ENCODE data around the gene BRD4.

The BRD4 gene

GRCh38 chr19:15243236-15243957 lies 88.9 kb downstream of the BRD4 start:
- no peak overlapping the region for H3K14ac ChIP-seq (ENCODE audit: low read length)
- no peak overlapping the region for H4K91ac ChIP-seq (ENCODE audit: low read depth, low read length, poor library complexity)
- H3K23ac ChIP-seq (ENCODE audit: low read depth, low read length, poor library complexity): peak overlapping the region; percentile 49
- peaks cover 76 to 96% of the 10 kb centered on the region in 2 donors for H3K36me3 ChIP-seq (replicated peaks in 1 of 2; ENCODE audit: control insufficient read depth in 2 of 2, insufficient read depth in 2 of 2, low read length in 2 of 2)
- H2BK5ac ChIP-seq (ENCODE audit: low read length): no peak overlapping the region
- DNase-seq (ENCODE audit: low spot score): no peak
- H3K4me2 ChIP-seq (ENCODE audit: insufficient read depth, low read length, poor library complexity, severe bottlenecking): no peak overlapping the region
- H3K4ac ChIP-seq (ENCODE audit: low read length): no peak overlapping the region
- H2AK5ac ChIP-seq (ENCODE audit: low read depth, low read length): no peak overlapping the region
- no peaks in the 10 kb centered on the region for H3K4me1 ChIP-seq (ENCODE audit: control insufficient read depth in 2 of 2, insufficient read depth in 1 of 2, low read depth in 1 of 2, low read length in 2 of 2)
- no CpG with 5 or more reads among the region's 17 CpGs for WGBS, 2 donors (ENCODE audit: extremely low coverage in 2 of 2, insufficient read length in 2 of 2, insufficient replicate concordance in 1 of 2)
- H3K4me3 ChIP-seq (ENCODE audit: low read length in 2 of 2): no peak overlapping the region
- H2BK15ac ChIP-seq (ENCODE audit: low read length): no peak overlapping the region
- H2BK120ac ChIP-seq (ENCODE audit: low read depth, low read length): no peak overlapping the region
- peaks cover 0 to 2% of the 10 kb centered on the region in 2 donors for H3K9me3 ChIP-seq (replicated peaks in 1 of 2; ENCODE audit: control insufficient read depth in 2 of 2, insufficient read depth in 1 of 2, low read depth in 1 of 2, low read length in 2 of 2)
- no peak overlapping the region for H2AFZ ChIP-seq (ENCODE audit: low read length)
- H3K9ac ChIP-seq (ENCODE audit: low read depth, low read length, poor library complexity): no peak overlapping the region
- no peaks in the 10 kb centered on the region for H3K27me3 ChIP-seq (ENCODE audit: control insufficient read depth in 3 of 3, insufficient read depth in 3 of 3, low read depth in 1 of 3, low read length in 3 of 3)
- H4K8ac ChIP-seq (ENCODE audit: low read depth, low read length): no peak overlapping the region
- H2BK12ac ChIP-seq (ENCODE audit: low read length): no peak overlapping the region
- H3K18ac ChIP-seq (ENCODE audit: low read length): no peak overlapping the region
- H3K27ac ChIP-seq (replicated peaks; ENCODE audit: low read length): no peak overlapping the region
- H3K79me1 ChIP-seq (ENCODE audit: low read depth, low read length): peaks cover 7% of the 10 kb centered on the region

DNA sequence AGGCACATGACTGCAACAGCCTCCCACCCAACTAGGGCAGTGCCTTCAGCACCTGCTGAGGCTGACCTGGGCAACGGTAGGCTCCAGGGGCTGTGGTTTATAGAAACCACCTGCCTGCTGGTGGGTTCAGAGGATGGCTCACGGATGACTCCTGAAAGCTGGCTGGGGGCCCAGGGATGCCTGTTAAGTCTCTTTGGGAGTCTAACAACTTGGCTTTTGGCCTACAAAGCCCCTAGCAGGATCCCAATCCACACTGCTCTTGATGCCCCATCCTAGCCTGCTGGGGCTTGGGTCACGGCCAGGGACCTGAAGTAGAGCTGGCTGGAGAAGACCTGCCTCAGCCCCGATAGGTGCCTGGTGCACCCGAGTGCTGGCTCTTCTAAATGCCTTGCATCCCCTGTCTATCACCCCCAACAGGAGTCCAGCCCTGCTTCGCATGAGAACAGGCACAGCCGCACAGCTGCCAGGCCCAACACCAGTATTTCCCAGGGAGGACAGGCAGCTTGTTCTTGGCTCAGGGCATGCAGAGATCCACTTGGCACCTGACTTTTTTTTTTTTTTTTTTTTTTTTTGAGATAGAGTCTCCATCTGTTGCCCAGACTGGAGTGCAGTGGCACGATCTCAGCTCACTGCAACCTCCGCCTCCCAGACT lies 91.0 kb downstream of the BRD4 start:
- H3K27me3 ChIP-seq (ENCODE audit: control insufficient read depth in 3 of 3, insufficient read depth in 3 of 3, low read depth in 1 of 3, low read length in 3 of 3): no peaks in the 10 kb centered on the region
- H3K14ac ChIP-seq (ENCODE audit: low read length): no peak overlapping the region
- H2AK5ac ChIP-seq (ENCODE audit: low read depth, low read length): no peak overlapping the region
- H2AFZ ChIP-seq (ENCODE audit: low read length): no peak overlapping the region
- peaks cover 78 to 96% of the 10 kb centered on the region in 2 donors for H3K36me3 ChIP-seq (replicated peaks in 1 of 2; ENCODE audit: control insufficient read depth in 2 of 2, insufficient read depth in 2 of 2, low read length in 2 of 2)
- no peak overlapping the region for H3K4me3 ChIP-seq (ENCODE audit: low read length in 2 of 2)
- no peak overlapping the region for H2BK120ac ChIP-seq (ENCODE audit: low read depth, low read length)
- H3K18ac ChIP-seq (ENCODE audit: low read length): no peak overlapping the region
- H3K4me1 ChIP-seq (ENCODE audit: control insufficient read depth in 2 of 2, insufficient read depth in 1 of 2, low read depth in 1 of 2, low read length in 2 of 2): no peaks in the 10 kb centered on the region
- DNase-seq (ENCODE audit: low spot score): no peak
- no peak overlapping the region for H4K91ac ChIP-seq (ENCODE audit: low read depth, low read length, poor library complexity)
- no peak overlapping the region for H3K4ac ChIP-seq (ENCODE audit: low read length)
- WGBS, 2 donors (ENCODE audit: extremely low coverage in 2 of 2, insufficient read length in 2 of 2, insufficient replicate concordance in 1 of 2): no CpG with 5 or more reads among the region's 9 CpGs
- H3K79me1 ChIP-seq (ENCODE audit: low read depth, low read length): peaks cover 7% of the 10 kb centered on the region
- no peak overlapping the region for H3K9ac ChIP-seq (ENCODE audit: low read depth, low read length, poor library complexity)
- no peak overlapping the region for H3K27ac ChIP-seq (replicated peaks; ENCODE audit: low read length)
- H3K9me3 ChIP-seq (replicated peaks in 1 of 2; ENCODE audit: control insufficient read depth in 2 of 2, insufficient read depth in 1 of 2, low read depth in 1 of 2, low read length in 2 of 2): peaks cover 0 to 2% of the 10 kb centered on the region in 2 donors
- H3K23ac ChIP-seq (ENCODE audit: low read depth, low read length, poor library complexity): no peak overlapping the region
- no peak overlapping the region for H3K4me2 ChIP-seq (ENCODE audit: insufficient read depth, low read length, poor library complexity, severe bottlenecking)
- no peak overlapping the region for H2BK15ac ChIP-seq (ENCODE audit: low read length)
- no peak overlapping the region for H2BK5ac ChIP-seq (ENCODE audit: low read length)
- no peak overlapping the region for H2BK12ac ChIP-seq (ENCODE audit: low read length)
- H4K8ac ChIP-seq (ENCODE audit: low read depth, low read length): no peak overlapping the region

- Histone ChIP-seq H2BK5ac (ENCODE audit: low read length) (no peak overlapping the region), H4K91ac (ENCODE audit: low read depth, low read length, poor library complexity) (no peak overlapping the region), H3K4me1 (ENCODE audit: control insufficient read depth in 2 of 2, insufficient read depth in 1 of 2, low read depth in 1 of 2, low read length in 2 of 2) (no peaks in the 10 kb centered on the region), H2AFZ (ENCODE audit: low read length) (no peak overlapping the region), H3K18ac (ENCODE audit: low read length) (no peak overlapping the region), H3K36me3 (replicated peaks in 1 of 2; ENCODE audit: control insufficient read depth in 2 of 2, insufficient read depth in 2 of 2, low read length in 2 of 2) (peaks cover 77 to 96% of the 10 kb centered on the region in 2 donors), H3K14ac (ENCODE audit: low read length) (no peak overlapping the region), H4K8ac (ENCODE audit: low read depth, low read length) (no peak overlapping the region), H3K23ac (ENCODE audit: low read depth, low read length, poor library complexity) (peak overlapping the region; percentile 45), H3K27ac (replicated peaks; ENCODE audit: low read length) (no peak overlapping the region), H2BK15ac (ENCODE audit: low read length) (no peak overlapping the region), H3K4ac (ENCODE audit: low read length) (no peak overlapping the region), H2BK120ac (ENCODE audit: low read depth, low read length) (no peak overlapping the region), H3K27me3 (ENCODE audit: control insufficient read depth in 3 of 3, insufficient read depth in 3 of 3, low read depth in 1 of 3, low read length in 3 of 3) (no peaks in the 10 kb centered on the region), H3K9me3 (replicated peaks in 1 of 2; ENCODE audit: control insufficient read depth in 2 of 2, insufficient read depth in 1 of 2, low read depth in 1 of 2, low read length in 2 of 2) (peaks cover 0 to 2% of the 10 kb centered on the region in 2 donors), H3K4me2 (ENCODE audit: insufficient read depth, low read length, poor library complexity, severe bottlenecking) (no peak overlapping the region), H2AK5ac (ENCODE audit: low read depth, low read length) (no peak overlapping the region), H3K9ac (ENCODE audit: low read depth, low read length, poor library complexity) (no peak overlapping the region), H2BK12ac (ENCODE audit: low read length) (no peak overlapping the region), H3K79me1 (ENCODE audit: low read depth, low read length) (peaks cover 4% of the 10 kb centered on the region), H3K4me3 (ENCODE audit: low read length in 2 of 2) (no peak overlapping the region)
- no peak for DNase-seq (ENCODE audit: low spot score)
- no CpG with 5 or more reads among the region's 9 CpGs for WGBS, 2 donors (ENCODE audit: extremely low coverage in 2 of 2, insufficient read length in 2 of 2, insufficient replicate concordance in 1 of 2)
Observed at GRCh38 chr19:15240515-15240914, 91.8 kb downstream of the BRD4 start.

DNA sequence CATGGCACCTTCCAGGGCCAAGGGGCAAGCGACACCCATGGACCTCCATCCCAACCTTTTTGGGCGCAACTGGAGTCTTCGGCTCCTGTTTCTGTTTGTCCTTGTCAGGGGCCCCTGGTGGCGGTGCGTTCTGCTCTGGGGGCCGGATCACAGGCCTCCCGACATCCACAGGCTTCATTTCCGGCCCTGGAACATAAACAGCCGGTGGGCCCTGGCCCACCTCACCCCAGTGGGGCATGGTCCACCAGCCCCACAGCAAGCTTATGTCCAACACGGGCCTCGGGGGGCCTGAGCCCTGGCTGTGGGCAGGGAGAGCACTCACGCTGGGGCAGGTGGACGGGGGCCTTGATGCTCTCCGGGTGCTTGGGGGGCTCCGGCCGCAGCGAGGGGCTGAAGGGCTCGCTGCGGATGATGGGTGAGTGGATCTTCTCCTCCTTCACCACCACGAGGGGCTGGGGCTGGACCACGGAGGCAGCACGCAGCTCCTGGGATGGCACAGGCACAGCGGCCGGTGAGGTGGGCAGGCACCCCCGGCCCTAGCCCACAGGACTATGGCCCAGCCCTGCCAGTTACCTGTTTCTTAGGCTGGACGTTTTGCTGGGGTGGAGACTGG lies 92.9 kb downstream of the BRD4 start:
- H2BK12ac ChIP-seq (ENCODE audit: low read length): no peak overlapping the region
- peaks cover 4% of the 10 kb centered on the region for H3K79me1 ChIP-seq (ENCODE audit: low read depth, low read length)
- H3K14ac ChIP-seq (ENCODE audit: low read length): no peak overlapping the region
- no peak overlapping the region for H2BK120ac ChIP-seq (ENCODE audit: low read depth, low read length)
- H3K27ac ChIP-seq (replicated peaks; ENCODE audit: low read length): no peak overlapping the region
- no peak overlapping the region for H3K18ac ChIP-seq (ENCODE audit: low read length)
- no peak overlapping the region for H3K4me2 ChIP-seq (ENCODE audit: insufficient read depth, low read length, poor library complexity, severe bottlenecking)
- H4K91ac ChIP-seq (ENCODE audit: low read depth, low read length, poor library complexity): peak overlapping the region; percentile 26
- H3K9ac ChIP-seq (ENCODE audit: low read depth, low read length, poor library complexity): no peak overlapping the region
- no peak overlapping the region for H2AFZ ChIP-seq (ENCODE audit: low read length)
- no peak overlapping the region for H2BK15ac ChIP-seq (ENCODE audit: low read length)
- no peak overlapping the region for H3K4me3 ChIP-seq (ENCODE audit: low read length in 2 of 2)
- H3K36me3 ChIP-seq (replicated peaks in 1 of 2; ENCODE audit: control insufficient read depth in 2 of 2, insufficient read depth in 2 of 2, low read length in 2 of 2): peaks cover 67 to 96% of the 10 kb centered on the region in 2 donors
- H3K27me3 ChIP-seq (ENCODE audit: control insufficient read depth in 3 of 3, insufficient read depth in 3 of 3, low read depth in 1 of 3, low read length in 3 of 3): no peaks in the 10 kb centered on the region
- H3K4ac ChIP-seq (ENCODE audit: low read length): peak overlapping the region; percentile 55
- WGBS, 2 donors (ENCODE audit: extremely low coverage in 2 of 2, insufficient read length in 2 of 2, insufficient replicate concordance in 1 of 2): no CpG with 5 or more reads among the region's 26 CpGs
- H2BK5ac ChIP-seq (ENCODE audit: low read length): no peak overlapping the region
- no peak overlapping the region for H4K8ac ChIP-seq (ENCODE audit: low read depth, low read length)
- no peak overlapping the region for H3K23ac ChIP-seq (ENCODE audit: low read depth, low read length, poor library complexity)
- H3K9me3 ChIP-seq (replicated peaks in 1 of 2; ENCODE audit: control insufficient read depth in 2 of 2, insufficient read depth in 1 of 2, low read depth in 1 of 2, low read length in 2 of 2): peaks cover 0 to 2% of the 10 kb centered on the region in 2 donors
- H2AK5ac ChIP-seq (ENCODE audit: low read depth, low read length): no peak overlapping the region
- no peak for DNase-seq (ENCODE audit: low spot score)
- H3K4me1 ChIP-seq (ENCODE audit: control insufficient read depth in 2 of 2, insufficient read depth in 1 of 2, low read depth in 1 of 2, low read length in 2 of 2): no peaks in the 10 kb centered on the region
